ENCODE data around the gene CCK.

DNA sequence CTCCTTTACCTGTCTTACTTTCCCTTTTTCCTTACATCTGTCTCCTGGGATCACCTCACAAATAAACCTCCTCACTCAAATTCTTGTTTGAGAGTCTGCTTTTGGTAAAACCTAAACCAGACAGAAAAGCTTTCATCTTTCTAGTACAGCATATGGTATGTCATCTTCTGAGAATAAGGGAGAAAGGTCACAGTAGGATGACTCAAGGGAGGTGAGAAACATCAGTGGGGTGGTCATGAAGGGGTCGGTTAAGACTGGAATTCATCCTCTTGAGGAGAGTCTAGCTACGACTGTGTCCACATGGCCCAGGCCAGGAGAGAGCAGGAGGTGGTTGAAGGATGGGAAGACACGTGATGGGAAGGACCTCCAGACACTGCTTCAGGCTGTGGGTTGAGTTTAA, 34.8 kb upstream of the CCK start:
- TF ChIP-seq, protein P1, sequence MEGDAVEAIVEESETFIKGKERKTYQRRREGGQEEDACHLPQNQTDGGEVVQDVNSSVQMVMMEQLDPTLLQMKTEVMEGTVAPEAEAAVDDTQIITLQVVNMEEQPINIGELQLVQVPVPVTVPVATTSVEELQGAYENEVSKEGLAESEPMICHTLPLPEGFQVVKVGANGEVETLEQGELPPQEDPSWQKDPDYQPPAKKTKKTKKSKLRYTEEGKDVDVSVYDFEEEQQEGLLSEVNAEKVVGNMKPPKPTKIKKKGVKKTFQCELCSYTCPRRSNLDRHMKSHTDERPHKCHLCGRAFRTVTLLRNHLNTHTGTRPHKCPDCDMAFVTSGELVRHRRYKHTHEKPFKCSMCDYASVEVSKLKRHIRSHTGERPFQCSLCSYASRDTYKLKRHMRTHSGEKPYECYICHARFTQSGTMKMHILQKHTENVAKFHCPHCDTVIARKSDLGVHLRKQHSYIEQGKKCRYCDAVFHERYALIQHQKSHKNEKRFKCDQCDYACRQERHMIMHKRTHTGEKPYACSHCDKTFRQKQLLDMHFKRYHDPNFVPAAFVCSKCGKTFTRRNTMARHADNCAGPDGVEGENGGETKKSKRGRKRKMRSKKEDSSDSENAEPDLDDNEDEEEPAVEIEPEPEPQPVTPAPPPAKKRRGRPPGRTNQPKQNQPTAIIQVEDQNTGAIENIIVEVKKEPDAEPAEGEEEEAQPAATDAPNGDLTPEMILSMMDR (optimal IDR thresholded peaks at IDR 0.05 in 1 of 3, IDR thresholded peaks at IDR 0.05 in 1 of 3, conservative IDR thresholded peaks at IDR 0.05 in 1 of 3; ENCODE audit: extremely low read depth in 1 of 3, insufficient read depth in 2 of 3, low read length in 3 of 3) = no peak
- no peak for TF ChIP-seq EZH2 (IDR thresholded peaks at IDR 0.05; ENCODE audit: low read length)
